CD14-positive monocyte (primary cell): Measurements from ENCODE around the gene CNDP2. TPM values are rescaled to one million over a fixed set of nuclear protein-coding genes. Genes with fewer than 3 reads are reported as not detected.

Experiments
- DNase-seq, 3 donors: peaks; one replicate each; pipeline ENCODE4 v3.0.0-alpha.2; 2011 to 2022
- H2AFZ ChIP-seq: 2 replicates; pipeline ENCODE4 v1.6.0; 2012; ENCODE audit warnings: mild to moderate bottlenecking, low read depth, low read length, inconsistent platforms; ENCODE audit not compliant: insufficient read depth, poor library complexity, severe bottlenecking
- H3K27ac ChIP-seq, 2 donors: 1 replicate in 1 of 2; 2 replicates in 1 of 2; pipeline ENCODE4 v1.5.1; 2012 to 2013; ENCODE audit warnings: low read length in 2 of 2, control low read depth in 1 of 2, inconsistent platforms in 1 of 2, low read depth in 1 of 2, mild to moderate bottlenecking in 1 of 2
- H3K27me3 ChIP-seq, 2 donors: one replicate each; pipeline versions ENCODE4 v1.6.0 to v1.6.1; 2011 to 2013; ENCODE audit warnings: low read length in 2 of 2; ENCODE audit not compliant: control insufficient read depth in 2 of 2, insufficient read depth in 2 of 2
- H3K36me3 ChIP-seq, 2 donors: replicated peaks in 1 of 2; 1 replicate in 1 of 2; 2 replicates in 1 of 2; pipeline versions ENCODE4 v1.5.1 to v1.6.1; 2012 to 2013; ENCODE audit warnings: low read length in 2 of 2, control low read depth in 1 of 2, inconsistent platforms in 1 of 2, mild to moderate bottlenecking in 1 of 2; ENCODE audit not compliant: insufficient read depth in 2 of 2, control insufficient read depth in 1 of 2
- H3K4me1 ChIP-seq, 2 donors: 1 replicate in 1 of 2; 2 replicates in 1 of 2; pipeline versions ENCODE4 v1.5.1 to v1.6.1; 2012 to 2013; ENCODE audit warnings: low read length in 2 of 2, control low read depth in 1 of 2, inconsistent platforms in 1 of 2, mild to moderate bottlenecking in 1 of 2, moderate library complexity in 1 of 2; ENCODE audit not compliant: insufficient read depth in 2 of 2, control insufficient read depth in 1 of 2
- H3K4me2 ChIP-seq: replicated peaks from 2 replicates; pipeline ENCODE3; 2012; ENCODE audit warnings: low read length, moderate library complexity, mild to moderate bottlenecking; ENCODE audit not compliant: poor library complexity, severe bottlenecking; ENCODE audit errors: extremely low read depth
- H3K4me3 ChIP-seq, 3 experiments: fragments of 200-600 bp in 1 of 3; sonication (generic) in 1 of 3; replicated peaks in 1 of 3; 1 replicate in 2 of 3; 2 replicates in 1 of 3; pipeline ENCODE4 v1.5.1; 2011 to 2013; ENCODE audit warnings: low read length in 3 of 3, mild to moderate bottlenecking in 3 of 3, control low read depth in 2 of 3, low read depth in 2 of 3, inconsistent platforms in 1 of 3, moderate library complexity in 1 of 3
- H3K79me2 ChIP-seq: 2 replicates; pipeline ENCODE4 v1.6.0; 2012; ENCODE audit warnings: mild to moderate bottlenecking, control low read depth, inconsistent platforms, low read length, moderate library complexity; ENCODE audit not compliant: insufficient read depth
- H3K9ac ChIP-seq: 2 replicates; pipeline ENCODE4 v1.6.0; 2017; ENCODE audit warnings: low read length, mild to moderate bottlenecking; ENCODE audit not compliant: insufficient read depth, poor library complexity, severe bottlenecking
- H3K9me3 ChIP-seq, 2 donors: replicated peaks in 1 of 2; 1 replicate in 1 of 2; 2 replicates in 1 of 2; pipeline versions ENCODE4 v1.5.1 to v1.6.1; 2012 to 2013; ENCODE audit warnings: low read length in 2 of 2, control low read depth in 1 of 2; ENCODE audit not compliant: control insufficient read depth in 1 of 2, insufficient read depth in 1 of 2
- H4K20me1 ChIP-seq: 2 replicates; pipeline ENCODE4 v1.6.0; 2012; ENCODE audit warnings: mild to moderate bottlenecking, low read length, control low read depth, moderate library complexity; ENCODE audit not compliant: insufficient read depth
- H3K27ac Mint-ChIP-seq, 7 donors: one replicate each; pipeline ENCODE4 v1.8.0; 2020; ENCODE audit warnings: mild to moderate bottlenecking in 7 of 7, mixed read lengths in 7 of 7, moderate library complexity in 6 of 7, inconsistent platforms in 2 of 7
- H3K27me3 Mint-ChIP-seq, 3 donors: one replicate each; pipeline ENCODE4 v1.8.0; 2021 to 2022; ENCODE audit warnings: low read depth in 3 of 3, mild to moderate bottlenecking in 3 of 3, mixed read lengths in 3 of 3, moderate library complexity in 3 of 3, inconsistent platforms in 1 of 3
- H3K36me3 Mint-ChIP-seq, 2 donors: one replicate each; pipeline ENCODE4 v1.8.0; 2020; ENCODE audit warnings: mixed read lengths in 2 of 2, inconsistent platforms in 1 of 2, mild to moderate bottlenecking in 1 of 2
- H3K4me1 Mint-ChIP-seq: one replicate; pipeline ENCODE4 v1.8.0; 2020; ENCODE audit warnings: mild to moderate bottlenecking, mixed read lengths
- H3K4me3 Mint-ChIP-seq, 2 donors: one replicate each; pipeline ENCODE4 v1.8.0; 2020; ENCODE audit warnings: mild to moderate bottlenecking in 2 of 2, mixed read lengths in 2 of 2, moderate library complexity in 1 of 2
- H3K9me3 Mint-ChIP-seq, 7 donors: one replicate each; pipeline ENCODE4 v1.8.0; 2020 to 2022; ENCODE audit warnings: mixed read lengths in 7 of 7, mild to moderate bottlenecking in 6 of 7, moderate library complexity in 6 of 7, inconsistent platforms in 2 of 7
- CTCF ChIP-seq: fragments of 200-600 bp; IDR thresholded peaks from one replicate; pipeline ENCODE4 v1.8.0; 2022; ENCODE audit warnings: antibody characterized with exemption, mild to moderate bottlenecking
- WGBS: methylation state at CpG from one replicate; pipeline ENCODE4 v1.1.5; 2013; ENCODE audit warnings: missing lambda C conversion rate; ENCODE audit not compliant: insufficient coverage; 5-methylcytosine and 5-hydroxymethylcytosine counted together
- intact Hi-C, 2 donors: fragments of 100-400 bp; cut with micrococcal nuclease; formaldehyde crosslinking; loops; one replicate each; pipeline versions ENCODE4 v1.15.0 to v1.15.1; 2023
- polyA plus RNA-seq, 3 donors: library from polyadenylated mRNA; depleted of rRNA in 1 of 3; unstranded in 2 of 3; stranded (reverse) in 1 of 3; fragments of 300-500 nt in 2 of 3; fragments of >200 nt in 1 of 3; fragmentation: Illumina TruSeq in 2 of 3; gene quantifications; 1 replicate in 2 of 3; 2 replicates in 1 of 3; pipeline ENCODE4 v1.2.3, GENCODE V29; 2012 to 2021

CNDP2 gene
- polyA plus RNA-seq, 3 donors = 103 to 186 (median 122) TPM

GRCh38 chr18:74478880-74479279, 17.3 kb upstream of the CNDP2 start:
- Mint-ChIP-seq H3K27ac (peak overlapping the region; percentile 70 to 94 (median 85)), H3K27me3 (peaks cover 0 to 6% (median 4%) of the 10 kb centered on the region in 3 donors), H3K9me3 (peaks cover 0 to 7% (median 0%) of the 10 kb centered on the region in 7 donors), H3K36me3 (no peaks in the 10 kb centered on the region), H3K4me3 (peak overlapping the region in 1 of 2 donors; percentile 74), H3K4me1 (peaks cover 42% of the 10 kb centered on the region)
- peak; percentile 65 to 89 (median 69) for DNase-seq
- WGBS = 87% methylated on average over 2 of the region's 6 CpGs
- H3K4me1 ChIP-seq = peaks cover 45 to 51% of the 10 kb centered on the region in 2 donors
- H3K79me2 ChIP-seq = no peaks in the 10 kb centered on the region
- no peaks in the 10 kb centered on the region for H3K9me3 ChIP-seq
- no peaks in the 10 kb centered on the region for H3K27me3 ChIP-seq
- peak overlapping the region; percentile 57 for H3K9ac ChIP-seq
- intact Hi-C loops = no loop called here
- H3K36me3 ChIP-seq = no peaks in the 10 kb centered on the region
- no peaks in the 10 kb centered on the region for H4K20me1 ChIP-seq
- peak overlapping the region in 1 of 3 experiments; percentile 60 for H3K4me3 ChIP-seq
- H2AFZ ChIP-seq = peak overlapping the region; percentile 48
- TF ChIP-seq CTCF = no peak
- peak overlapping the region; percentile 88 to 92 for H3K27ac ChIP-seq
- peak overlapping the region; percentile 58 for H3K4me2 ChIP-seq

- H3K27ac ChIP-seq = peak overlapping the region; percentile 88 to 92
- peak overlapping the region; percentile 1 to 74 for H3K4me3 Mint-ChIP-seq
- H3K27me3 Mint-ChIP-seq = peaks cover 0 to 6% (median 4%) of the 10 kb centered on the region in 3 donors
- peaks cover 48 to 54% of the 10 kb centered on the region in 2 donors for H3K4me1 ChIP-seq
- H3K9me3 Mint-ChIP-seq = peaks cover 0 to 7% (median 0%) of the 10 kb centered on the region in 7 donors
- H3K27ac Mint-ChIP-seq = peak overlapping the region; percentile 71 to 94 (median 85)
- intact Hi-C loops = no loop called here
- no peak for TF ChIP-seq CTCF
- no peaks in the 10 kb centered on the region for H3K36me3 Mint-ChIP-seq
- H3K79me2 ChIP-seq = no peaks in the 10 kb centered on the region
- WGBS = 64% methylated on average over 8 of the region's 16 CpGs
- peak overlapping the region; percentile 58 for H3K4me2 ChIP-seq
- H3K36me3 ChIP-seq = no peaks in the 10 kb centered on the region
- no peaks in the 10 kb centered on the region for H3K27me3 ChIP-seq
- H3K4me1 Mint-ChIP-seq = peaks cover 45% of the 10 kb centered on the region
- peak overlapping the region; percentile 48 for H2AFZ ChIP-seq
- H3K9me3 ChIP-seq = no peaks in the 10 kb centered on the region
- DNase-seq = peak; percentile 54 to 78 (median 63)
- H3K4me3 ChIP-seq = peak overlapping the region in 1 of 3 experiments; percentile 60
- H3K9ac ChIP-seq = peak overlapping the region; percentile 57
- H4K20me1 ChIP-seq = no peaks in the 10 kb centered on the region
Observed at GRCh38 chr18:74479486-74480148, 16.5 kb upstream of the CNDP2 start.
